ENCODE data around the gene CNN1. TPM values are rescaled to one million over a fixed set of nuclear protein-coding genes. Genes with fewer than 3 reads are reported as not detected.

Gene CNN1
- total and polyA plus RNA-seq, 2 of the 8 experiments (the other 6 are each of a cell fraction or from before 2014, with no cell fraction given): 29.8 to 50.8 TPM

DNA sequence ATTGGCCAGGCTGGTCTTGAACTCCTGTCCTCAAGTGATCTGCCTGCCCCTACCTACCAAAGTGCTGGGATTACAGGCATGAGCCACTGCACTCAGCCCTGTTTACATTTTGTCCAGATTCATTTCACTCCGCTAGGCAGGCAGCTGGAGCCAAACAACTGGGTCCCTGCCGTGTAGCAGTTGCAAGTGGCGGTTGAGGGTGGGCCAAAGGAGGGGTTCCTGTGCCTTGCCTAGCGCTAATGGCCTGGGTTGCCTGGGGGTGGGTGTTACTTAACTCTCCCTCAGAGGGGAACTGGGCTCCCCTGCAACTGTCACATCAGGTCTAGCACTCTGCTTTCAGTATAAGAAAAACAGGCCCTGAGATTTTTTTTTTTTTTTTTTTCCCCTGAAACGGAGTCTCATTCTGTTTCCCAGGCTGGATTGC is 31.4 kb downstream of the CNN1 start:
- no peak for FAIRE-seq
- H3K4me1 ChIP-seq (replicated peaks in 1 of 4; ENCODE audit: control insufficient read depth in 3 of 4, insufficient read depth in 4 of 4, low read length in 3 of 4): no peaks in the 10 kb centered on the region
- no peak overlapping the region for H2BK12ac ChIP-seq (ENCODE audit: low read depth, low read length)
- no peak overlapping the region for H2BK15ac ChIP-seq (ENCODE audit: low read length)
- H2BK5ac ChIP-seq (ENCODE audit: low read depth, low read length): no peak overlapping the region
- ChIA-PET POLR2A (ENCODE audit: partially characterized antibody) (interaction anchor here (0.7 to 1.7 kb wide), 5 partner anchors 8 to 358 kb away, joined by 3 to 4 read pairs (median 4); partner anchors contain the start of gene CNN1), CTCF (ENCODE audit: partially characterized antibody) (interaction anchor here (0.8 to 4.3 kb wide), 5 partner anchors 10 to 227 kb away, joined by 3 to 19 read pairs (median 5); no protein-coding TSS in a partner anchor)
- H4K20me1 ChIP-seq (replicated peaks in 1 of 2; ENCODE audit: control insufficient read depth in 1 of 2, insufficient read depth in 2 of 2, low read length in 2 of 2): peaks cover 0 to 2% of the 10 kb centered on the region in 2 experiments
- no peak overlapping the region for H2AFZ ChIP-seq (ENCODE audit: low read length)
- H3K79me1 ChIP-seq (ENCODE audit: low read depth, low read length): no peaks in the 10 kb centered on the region
- DNase-seq (ENCODE audit: low read depth in 1 of 2, low spot score in 2 of 2): no peak
- TF ChIP-seq SIRT6 (IDR thresholded peaks at IDR 0.05; ENCODE audit: low read length): no peak
- TF ChIP-seq JUND (IDR thresholded peaks at IDR 0.05; ENCODE audit: low read length): no peak
- H2BK20ac ChIP-seq (ENCODE audit: low read length): no peak overlapping the region
- no peak overlapping the region for H3K9ac ChIP-seq (replicated peaks in 1 of 4; ENCODE audit: extremely low read depth in 1 of 4, low read depth in 3 of 4, low read length in 3 of 4)
- no peak overlapping the region for H2BK120ac ChIP-seq (replicated peaks; ENCODE audit: low read depth, low read length)
- H4K5ac ChIP-seq (ENCODE audit: insufficient read length, low read depth, low read length): no peak overlapping the region
- no peak overlapping the region for H3K23ac ChIP-seq (ENCODE audit: insufficient read length)
- H3K4ac ChIP-seq (replicated peaks; ENCODE audit: insufficient read length, low read depth, low read length): no peak overlapping the region
- H2AK5ac ChIP-seq (ENCODE audit: low read depth, low read length): no peak overlapping the region
- no peaks in the 10 kb centered on the region for H3K23me2 ChIP-seq (ENCODE audit: low read depth, low read length)
- H3K4me2 ChIP-seq (ENCODE audit: insufficient read depth in 1 of 2, low read depth in 2 of 2, low read length in 2 of 2): no peak overlapping the region
- H3K4me3 ChIP-seq (ENCODE audit: extremely low read depth in 1 of 4, insufficient read depth in 2 of 4, low read depth in 3 of 4, low read length in 4 of 4): no peak overlapping the region
- no peak overlapping the region for H4K91ac ChIP-seq (replicated peaks; ENCODE audit: insufficient read length, low read length)
- H3K27me3 ChIP-seq (replicated peaks in 1 of 4; ENCODE audit: control insufficient read depth in 3 of 4, extremely low read depth in 1 of 4, insufficient read depth in 3 of 4, low read length in 3 of 4): no peaks in the 10 kb centered on the region
- no peaks in the 10 kb centered on the region for H3K36me3 ChIP-seq (ENCODE audit: control insufficient read depth in 2 of 4, insufficient read depth in 4 of 4, low read length in 3 of 4)
- H3K18ac ChIP-seq (ENCODE audit: extremely low read depth, low read length): no peak overlapping the region
- H3K56ac ChIP-seq (replicated peaks; ENCODE audit: insufficient read length, low read depth, low read length): no peak overlapping the region
- H3K14ac ChIP-seq (ENCODE audit: insufficient read length): no peak overlapping the region
- no peaks in the 10 kb centered on the region for H3K9me3 ChIP-seq (ENCODE audit: insufficient read depth in 2 of 2, low read depth in 1 of 2, low read length in 1 of 2)
- 84% methylated on average over 5 of the region's 5 CpGs; no CpG with 5 or more reads in 1 of the 2 experiments for WGBS, 2 experiments (ENCODE audit: extremely low coverage in 1 of 2, insufficient coverage in 1 of 2, insufficient read length in 1 of 2, insufficient replicate concordance in 2 of 2, low coverage in 1 of 2, low lambda C conversion rate in 2 of 2, missing lambda C conversion rate in 1 of 2)
- no peak overlapping the region for H3K27ac ChIP-seq (ENCODE audit: low read depth, low read length)
- H4K8ac ChIP-seq (ENCODE audit: extremely low read depth, insufficient read depth, low read length): no peak overlapping the region
- H3K79me2 ChIP-seq (ENCODE audit: control insufficient read depth in 1 of 2, insufficient read depth in 2 of 2, low read length in 2 of 2): no peaks in the 10 kb centered on the region
